Upper lobe of right lung (tissue), 1 donor: ENCODE measurements around the gene SLC44A2. TPM values are rescaled to one million over a fixed set of nuclear protein-coding genes. Genes with fewer than 3 reads are reported as not detected.

Experiments
- ATAC-seq: fragments of 200-7000 bp; cut with Tn5 transposase; one replicate; pipeline ENCODE4 v1.9.1; 2020; ENCODE audit warnings: mild to moderate bottlenecking, moderate library complexity
- DNase-seq: peaks from one replicate; pipeline ENCODE4 v3.0.0-alpha.2; 2020
- H3K27ac ChIP-seq: fragments of 200-600 bp; one replicate; pipeline ENCODE4 v1.8.0; 2022
- H3K27me3 ChIP-seq: fragments of 200-600 bp; one replicate; pipeline ENCODE4 v1.8.0; 2022; ENCODE audit warnings: mild to moderate bottlenecking
- H3K36me3 ChIP-seq: fragments of 200-600 bp; one replicate; pipeline ENCODE4 v1.8.0; 2022
- H3K4me1 ChIP-seq: fragments of 200-600 bp; one replicate; pipeline ENCODE4 v1.8.0; 2022
- H3K4me3 ChIP-seq: fragments of 200-600 bp; one replicate; pipeline ENCODE4 v1.8.0; 2022; ENCODE audit warnings: mild to moderate bottlenecking
- H3K9me3 ChIP-seq: fragments of 200-600 bp; one replicate; pipeline ENCODE4 v1.8.0; 2022
- intact Hi-C: fragments of 100-400 bp; cut with DNase I; formaldehyde crosslinking; loops from one replicate; pipeline ENCODE4 v1.11.0; 2022
- total RNA-seq: library from RNA; stranded (reverse); fragmentation: NEBNext Ultra II Directional; extraction: Animal tissue kit (Norgen Biotek cat#: 25700); gene quantifications from one replicate; pipeline ENCODE4 v1.2.1, GENCODE V29; 2021
- TF ChIP-seq, protein P1 (sequence below): fragments of 200-600 bp; IDR thresholded peaks from one replicate; pipeline ENCODE4 v1.8.0; 2022; ENCODE audit warnings: antibody characterized with exemption
- donor health status: DM: no; HTN: yes; CAD: no; lungs with severe emphysema.

The SLC44A2 gene
- total RNA-seq, 1 donor from 2014 or later, result 293 TPM

GRCh38 chr19:10586396-10586795 is 39.0 kb upstream of the SLC44A2 start:
- no peak for ATAC-seq
- H3K4me3 ChIP-seq, result peak overlapping the region; percentile 47
- TF ChIP-seq, protein P1, sequence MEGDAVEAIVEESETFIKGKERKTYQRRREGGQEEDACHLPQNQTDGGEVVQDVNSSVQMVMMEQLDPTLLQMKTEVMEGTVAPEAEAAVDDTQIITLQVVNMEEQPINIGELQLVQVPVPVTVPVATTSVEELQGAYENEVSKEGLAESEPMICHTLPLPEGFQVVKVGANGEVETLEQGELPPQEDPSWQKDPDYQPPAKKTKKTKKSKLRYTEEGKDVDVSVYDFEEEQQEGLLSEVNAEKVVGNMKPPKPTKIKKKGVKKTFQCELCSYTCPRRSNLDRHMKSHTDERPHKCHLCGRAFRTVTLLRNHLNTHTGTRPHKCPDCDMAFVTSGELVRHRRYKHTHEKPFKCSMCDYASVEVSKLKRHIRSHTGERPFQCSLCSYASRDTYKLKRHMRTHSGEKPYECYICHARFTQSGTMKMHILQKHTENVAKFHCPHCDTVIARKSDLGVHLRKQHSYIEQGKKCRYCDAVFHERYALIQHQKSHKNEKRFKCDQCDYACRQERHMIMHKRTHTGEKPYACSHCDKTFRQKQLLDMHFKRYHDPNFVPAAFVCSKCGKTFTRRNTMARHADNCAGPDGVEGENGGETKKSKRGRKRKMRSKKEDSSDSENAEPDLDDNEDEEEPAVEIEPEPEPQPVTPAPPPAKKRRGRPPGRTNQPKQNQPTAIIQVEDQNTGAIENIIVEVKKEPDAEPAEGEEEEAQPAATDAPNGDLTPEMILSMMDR, result no peak

DNA sequence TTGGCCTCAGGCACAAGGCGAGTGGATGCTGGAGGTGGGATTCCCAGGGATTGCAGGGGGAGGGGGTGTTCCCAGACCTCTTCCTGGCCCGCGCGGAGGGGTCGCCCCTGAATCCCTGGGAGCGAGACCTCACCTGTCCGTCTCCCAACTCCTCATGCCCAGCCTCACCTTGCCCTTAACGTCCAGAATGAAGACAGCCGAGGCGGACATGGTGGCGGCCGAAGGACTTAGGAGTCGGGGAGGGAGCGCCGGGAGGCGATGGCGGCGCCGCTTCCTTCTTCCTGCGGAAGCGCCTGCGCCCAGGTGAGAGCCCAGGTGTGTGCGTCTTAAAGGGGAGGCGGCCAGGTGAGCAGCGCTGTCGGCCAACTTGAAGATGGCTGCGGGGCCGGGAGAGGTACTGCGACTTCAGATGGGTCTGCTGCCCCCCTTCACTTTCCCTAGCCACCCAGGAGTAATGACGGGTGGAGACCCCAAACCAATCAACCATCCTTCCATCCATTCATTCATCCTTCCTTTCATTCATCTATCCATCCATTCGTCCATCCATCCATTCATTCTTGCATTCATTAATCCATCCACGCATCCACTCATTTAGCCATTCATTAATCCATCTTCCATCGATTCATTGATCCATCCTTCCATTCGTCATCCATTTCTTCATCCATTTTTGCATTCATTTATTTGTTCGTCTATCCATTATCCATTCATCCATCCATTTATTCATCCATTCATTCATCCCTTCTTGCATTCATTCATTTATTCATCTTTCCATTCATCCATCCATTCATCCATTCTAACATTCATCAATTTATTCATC is 38.1 kb upstream of the SLC44A2 start, which contains the start of gene AP1M2:
TSS of gene AP1M2 (minus strand) at position 291 of the 817 bp plus-strand sequence. CDS start at position 210, 81 bp downstream.
- ATAC-seq (peak; percentile 91), DNase-seq (peak; percentile 85)
- TF ChIP-seq, protein P1, result no peak
- Histone ChIP-seq H3K9me3 (no peaks in the 10 kb centered on the region), H3K4me3 (peak within 1 kb of the TSS; percentile 47), H3K27me3 (peaks cover 6% of the 10 kb centered on the region), H3K27ac (no peak within 1 kb of the TSS), H3K4me1 (no peaks in the 10 kb centered on the region), H3K36me3 (no peaks in the 10 kb centered on the region)
- intact Hi-C loops, result no loop called here

More at GRCh38 chr19:10586396-10586795, 39.0 kb upstream of the SLC44A2 start:
- Histone ChIP-seq H3K36me3 (no peaks in the 10 kb centered on the region), H3K9me3 (no peaks in the 10 kb centered on the region), H3K27me3 (peaks cover 6% of the 10 kb centered on the region), H3K27ac (no peak overlapping the region), H3K4me1 (no peaks in the 10 kb centered on the region)
- intact Hi-C loops, result no loop called here
- DNase-seq, result no peak

DNA sequence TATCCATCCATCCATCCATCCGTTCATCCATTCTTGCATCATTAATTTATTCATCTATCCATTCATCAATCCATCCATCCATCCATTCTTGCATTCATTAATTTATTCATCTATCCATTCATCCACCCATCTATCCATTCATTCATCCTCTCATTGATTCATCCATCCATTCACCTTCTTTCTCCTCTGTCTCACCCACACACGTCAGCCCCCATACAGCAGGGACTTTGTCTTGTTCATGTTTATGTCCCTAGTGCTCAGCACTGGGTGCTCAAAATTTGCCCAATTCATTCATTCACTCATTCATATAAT is 37.6 kb upstream of the SLC44A2 start:
- H3K27me3 ChIP-seq, result peaks cover 6% of the 10 kb centered on the region

DNA sequence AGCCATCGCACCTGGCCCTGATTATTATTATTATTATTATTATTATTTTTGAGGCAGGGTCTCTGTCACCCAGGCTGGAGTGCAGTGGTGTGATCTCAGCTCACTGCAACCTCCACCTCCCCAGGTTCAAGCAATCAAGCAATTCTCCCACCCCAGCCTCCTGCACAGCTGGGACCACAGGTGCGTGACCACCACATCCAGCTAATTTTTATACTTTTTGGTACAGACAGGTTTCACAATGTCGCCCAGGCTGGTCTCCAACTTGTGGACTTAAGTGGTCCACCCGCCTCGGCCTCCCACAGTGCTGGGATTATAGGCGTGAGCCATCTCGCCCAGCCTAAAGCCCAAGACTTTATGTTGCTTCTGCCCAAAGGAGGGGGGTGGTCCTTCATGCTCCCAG is 32.2 kb upstream of the SLC44A2 start:
- intact Hi-C loops, result no loop called here
- TF ChIP-seq, protein P1, result no peak
- Histone ChIP-seq H3K27me3 (no peaks in the 10 kb centered on the region), H3K4me3 (no peak overlapping the region), H3K36me3 (no peaks in the 10 kb centered on the region), H3K27ac (peak overlapping the region; percentile 65), H3K4me1 (peaks cover 30% of the 10 kb centered on the region), H3K9me3 (no peaks in the 10 kb centered on the region)
- ATAC-seq (no peak), DNase-seq (no peak)

More for the DNA sequence above, 37.6 kb upstream of the SLC44A2 start:
- TF ChIP-seq, protein P1, result no peak
- Histone ChIP-seq H3K4me3 (no peak overlapping the region), H3K27ac (no peak overlapping the region), H3K36me3 (no peaks in the 10 kb centered on the region), H3K9me3 (no peaks in the 10 kb centered on the region), H3K4me1 (no peaks in the 10 kb centered on the region)
- ATAC-seq, result no peak
- intact Hi-C loops, result no loop called here
- DNase-seq, result no peak

GRCh38 chr19:10593820-10594637 is 31.3 kb upstream of the SLC44A2 start:
- H3K27me3 ChIP-seq, result no peaks in the 10 kb centered on the region
- peak overlapping the region; percentile 65 for H3K27ac ChIP-seq
- H3K36me3 ChIP-seq, result no peaks in the 10 kb centered on the region
- no peaks in the 10 kb centered on the region for H3K9me3 ChIP-seq
- peak; percentile 69 for DNase-seq
- no peak overlapping the region for H3K4me3 ChIP-seq
- H3K4me1 ChIP-seq, result peaks cover 30% of the 10 kb centered on the region
- TF ChIP-seq, protein P1, result no peak
- intact Hi-C loops, result no loop called here
- ATAC-seq, result peak; percentile 58
